HCT116 (cell line): Measurements from ENCODE around the gene OR1B1. TPM values are rescaled to one million over a fixed set of nuclear protein-coding genes. Genes with fewer than 3 reads are reported as not detected.

ENCODE experiments used
- ATAC-seq: fragments of 200-7000 bp; cut with Tn5 transposase; 2 replicates; pipeline ENCODE4 v1.9.1; 2020; ENCODE audit warnings: mild to moderate bottlenecking, moderate library complexity
- BruUV-seq: library from RNA; stranded (reverse); fragments of 400-500 nt; replicated peaks from 2 replicates; lab custom pipeline; 2021; lab: Mats Ljungman, UMichigan
- CTCF ChIA-PET: fragments of 300-600 bp; sonication (Branson Sonifier 250); formaldehyde crosslinking; loops from one replicate; lab custom pipeline; 2021; ENCODE audit warnings: antibody characterized with exemption; lab: Charles Lee
- POLR2A ChIA-PET: fragments of 300-600, 350-600 bp; sonication (Branson Sonifier 250); formaldehyde crosslinking; loops from one replicate; lab custom pipeline; 2021; ENCODE audit warnings: antibody characterized with exemption; lab: Charles Lee
- RAD21 ChIA-PET, 2 experiments: fragments of 300-600 bp; sonication (Branson Sonifier 250); formaldehyde crosslinking; loops; one replicate each; lab custom pipeline; 2023; ENCODE audit warnings: low total read pairs in 2 of 2; ENCODE audit not compliant: uncharacterized antibody in 2 of 2, unreplicated experiment in 2 of 2, low non-redundant PET in 1 of 2; lab: Charles Lee
- DNase-seq: peaks from one replicate; pipeline ENCODE4 v3.0.0-alpha.2; 2010; ENCODE audit warnings: low read depth, low spot score
- H2AFZ ChIP-seq: fragments of 200-600 bp; shearing (Covaris generic), sonication (generic); 2 replicates; pipeline ENCODE4 v1.6.1; 2017; ENCODE audit warnings: low read depth, mixed run types, mixed read lengths, antibody characterized with exemption, low read length; ENCODE audit not compliant: poor library complexity, severe bottlenecking
- H3K27ac ChIP-seq: 2 replicates; pipeline ENCODE4 v1.5.1; 2012; ENCODE audit warnings: low read depth, low read length
- H3K27me3 ChIP-seq: fragments of 200-600 bp; sonication (generic); 2 replicates; pipeline ENCODE4 v1.6.1; 2016; ENCODE audit warnings: mixed run types, low read length, mixed read lengths; ENCODE audit not compliant: insufficient read depth
- H3K36me3 ChIP-seq, 2 experiments: fragments of 200-500 bp in 1 of 2; fragments of 200-600 bp in 1 of 2; sonication (Bioruptor generic) in 1 of 2; sonication (generic) in 1 of 2; 2 replicates each; pipeline versions ENCODE4 v1.5.1 to v1.6.1; 2014 to 2016; ENCODE audit warnings: low read length in 2 of 2, inconsistent platforms in 1 of 2, mixed read lengths in 1 of 2, mixed run types in 1 of 2; ENCODE audit not compliant: insufficient read depth in 2 of 2, control insufficient read depth in 1 of 2
- H3K4me1 ChIP-seq, 2 experiments: fragments of 200-600 bp in 1 of 2; sonication (generic) in 1 of 2; 2 replicates each; pipeline versions ENCODE4 v1.5.1 to v1.6.1; 2012 to 2017; ENCODE audit warnings: low read length in 2 of 2, inconsistent platforms in 1 of 2, mild to moderate bottlenecking in 1 of 2, mixed read lengths in 1 of 2, mixed run types in 1 of 2, moderate library complexity in 1 of 2; ENCODE audit not compliant: insufficient read depth in 2 of 2, control insufficient read depth in 1 of 2
- H3K4me2 ChIP-seq: fragments of 200-600 bp; sonication (generic); 2 replicates; pipeline ENCODE4 v1.6.1; 2017; ENCODE audit warnings: mixed run types, low read length, mixed read lengths
- H3K4me3 ChIP-seq, 2 experiments: fragments of 200-600 bp in 1 of 2; sonication (generic) in 1 of 2; replicated peaks in 1 of 2; 2 replicates each; pipeline ENCODE4 v1.5.1; 2011 to 2016; ENCODE audit warnings: low read length in 2 of 2, control low read depth in 1 of 2, low read depth in 1 of 2, mild to moderate bottlenecking in 1 of 2, mixed read lengths in 1 of 2, mixed run types in 1 of 2
- H3K79me2 ChIP-seq: fragments of 200-600 bp; sonication (generic); 2 replicates; pipeline ENCODE4 v1.6.1; 2017; ENCODE audit warnings: mild to moderate bottlenecking, mixed run types, low read length, moderate library complexity, mixed read lengths; ENCODE audit not compliant: insufficient read depth
- H3K9ac ChIP-seq: fragments of 200-600 bp; sonication (generic); 2 replicates; pipeline ENCODE4 v1.6.1; 2016; ENCODE audit warnings: low read length, mixed read lengths
- H3K9me2 ChIP-seq: fragments of 200-600 bp; sonication (generic), shearing (Covaris generic); 2 replicates; pipeline ENCODE4 v1.6.1; 2017; ENCODE audit warnings: mixed run types, mild to moderate bottlenecking, moderate library complexity; ENCODE audit not compliant: insufficient read depth
- H3K9me3 ChIP-seq, 2 experiments: fragments of 200-500 bp in 1 of 2; fragments of 200-600 bp in 1 of 2; sonication (Bioruptor generic) in 1 of 2; sonication (generic) in 1 of 2; 2 replicates each; pipeline ENCODE4 v1.6.1; 2014 to 2017; ENCODE audit warnings: low read length in 2 of 2, mixed read lengths in 2 of 2, inconsistent platforms in 1 of 2, low read depth in 1 of 2, mild to moderate bottlenecking in 1 of 2, mixed run types in 1 of 2, moderate library complexity in 1 of 2; ENCODE audit not compliant: control insufficient read depth in 1 of 2, insufficient read depth in 1 of 2
- H4K20me1 ChIP-seq: fragments of 200-600 bp; sonication (generic), shearing (Covaris generic); 2 replicates; pipeline ENCODE4 v1.6.1; 2017; ENCODE audit warnings: mixed run types, mild to moderate bottlenecking, moderate library complexity; ENCODE audit not compliant: insufficient read depth
- CBX3 ChIP-seq: IDR thresholded peaks from 2 replicates; pipeline ENCODE4 v1.6.1; 2012; ENCODE audit warnings: low read depth
- CEBPB ChIP-seq: IDR thresholded peaks from 2 replicates; pipeline ENCODE4 v1.6.1; 2012; ENCODE audit warnings: low read depth
- EGR1 ChIP-seq: IDR thresholded peaks from 2 replicates; pipeline ENCODE4 v1.6.1; 2012; ENCODE audit warnings: low read depth
- ELF1 ChIP-seq: IDR thresholded peaks from 2 replicates; pipeline ENCODE4 v1.6.1; 2012; ENCODE audit warnings: low read depth, borderline replicate concordance
- FOSL1 ChIP-seq: IDR thresholded peaks from 2 replicates; pipeline ENCODE4 v1.6.1; 2012; ENCODE audit warnings: low read depth
- JUND ChIP-seq: IDR thresholded peaks from 2 replicates; pipeline ENCODE4 v1.6.1; 2012
- MAX ChIP-seq: IDR thresholded peaks from 2 replicates; pipeline ENCODE4 v1.6.1; 2012
- SIN3A ChIP-seq: IDR thresholded peaks from 2 replicates; pipeline ENCODE4 v1.6.1; 2012; ENCODE audit warnings: low read depth
- SP1 ChIP-seq: IDR thresholded peaks from 2 replicates; pipeline ENCODE4 v1.6.1; 2012; ENCODE audit warnings: low read depth
- TCF7L2 ChIP-seq: IDR thresholded peaks from 2 replicates; pipeline ENCODE4 v1.7.0; 2011; ENCODE audit warnings: borderline replicate concordance, inconsistent platforms; ENCODE audit not compliant: insufficient read depth, insufficient read length; ENCODE audit errors: extremely low read depth
- YY1 ChIP-seq: IDR thresholded peaks from 2 replicates; pipeline ENCODE4 v1.6.1; 2011; ENCODE audit warnings: low read length, low read depth, moderate library complexity, mild to moderate bottlenecking; ENCODE audit not compliant: insufficient replicate concordance; ENCODE audit errors: extremely low read depth
- intact Hi-C: fragments of 100-400 bp; cut with micrococcal nuclease; formaldehyde crosslinking; loops from 2 replicates; pipeline ENCODE4 v1.10.0; 2022
- total RNA-seq: library from RNA; stranded (reverse); gene quantifications from one replicate; pipeline ENCODE4 v1.2.1, GENCODE V29; 2021; ENCODE audit not compliant: unreplicated experiment
- TF ChIP-seq, protein P1 (sequence below), 3 experiments: fragments of 200-600 bp in 1 of 3; sonication (generic) in 1 of 3; IDR thresholded peaks in 2 of 3; conservative IDR thresholded peaks in 1 of 3; 2 replicates each; pipeline ENCODE4 v1.5.1; 2012 to 2017; ENCODE audit warnings: low read depth in 2 of 3, low read length in 2 of 3, antibody characterized with exemption in 1 of 3, borderline replicate concordance in 1 of 3, control low read depth in 1 of 3, mild to moderate bottlenecking in 1 of 3, mixed read lengths in 1 of 3, mixed run types in 1 of 3, moderate library complexity in 1 of 3; ENCODE audit not compliant: insufficient read depth in 1 of 3
- TF ChIP-seq, protein P2 (sequence below): IDR thresholded peaks from 2 replicates; pipeline ENCODE4 v1.6.1; 2012; ENCODE audit warnings: low read depth
- TF ChIP-seq, protein P3 (sequence below): IDR thresholded peaks from 2 replicates; pipeline ENCODE4 v1.6.1; 2011; ENCODE audit warnings: mild to moderate bottlenecking, low read length, moderate library complexity; ENCODE audit not compliant: insufficient replicate concordance; ENCODE audit errors: extremely low read depth

Gene OR1B1
- total RNA-seq, 1 experiment from 2014 or later = not detected

DNA sequence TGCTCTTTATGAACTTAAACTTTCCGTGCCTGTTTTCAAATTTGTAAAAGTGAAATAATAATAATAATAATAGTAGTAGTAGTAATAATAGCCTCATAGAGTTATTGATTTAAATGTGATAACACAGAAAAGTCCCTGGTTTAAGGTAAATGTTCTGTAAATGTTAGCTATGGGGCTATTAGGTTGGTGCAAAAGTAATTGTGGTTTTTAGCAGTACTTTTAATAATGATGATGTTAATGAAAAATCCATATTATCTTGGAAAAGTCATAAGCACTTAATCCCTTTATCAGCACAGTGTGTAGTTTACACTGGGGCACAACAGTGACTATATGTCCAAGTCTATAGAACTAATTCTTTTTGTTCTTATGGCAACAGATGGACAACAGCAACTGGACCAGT is 43.1 kb downstream of the OR1B1 start, which contains the start of gene OR1Q1:
Gene OR1Q1, plus strand, starts transcription at position 377 of the 400 bp plus-strand sequence. Its CDS starts 0 bp downstream, at position 377.
- no peaks in the 10 kb centered on the region for H3K9me3 ChIP-seq
- H3K4me2 ChIP-seq = no peak within 1 kb of the TSS
- H3K79me2 ChIP-seq = no peaks in the 10 kb centered on the region
- no peak within 1 kb of the TSS for H2AFZ ChIP-seq
- ChIA-PET RAD21 (no interaction called here), CTCF (no interaction called here)
- no peak within 1 kb of the TSS for H3K4me3 ChIP-seq
- no peak for TF ChIP-seq MAX
- no peak for TF ChIP-seq FOSL1
- TF ChIP-seq SIN3A = no peak
- TF ChIP-seq YY1 = no peak
- TF ChIP-seq JUND = no peak
- TF ChIP-seq, protein P1, sequence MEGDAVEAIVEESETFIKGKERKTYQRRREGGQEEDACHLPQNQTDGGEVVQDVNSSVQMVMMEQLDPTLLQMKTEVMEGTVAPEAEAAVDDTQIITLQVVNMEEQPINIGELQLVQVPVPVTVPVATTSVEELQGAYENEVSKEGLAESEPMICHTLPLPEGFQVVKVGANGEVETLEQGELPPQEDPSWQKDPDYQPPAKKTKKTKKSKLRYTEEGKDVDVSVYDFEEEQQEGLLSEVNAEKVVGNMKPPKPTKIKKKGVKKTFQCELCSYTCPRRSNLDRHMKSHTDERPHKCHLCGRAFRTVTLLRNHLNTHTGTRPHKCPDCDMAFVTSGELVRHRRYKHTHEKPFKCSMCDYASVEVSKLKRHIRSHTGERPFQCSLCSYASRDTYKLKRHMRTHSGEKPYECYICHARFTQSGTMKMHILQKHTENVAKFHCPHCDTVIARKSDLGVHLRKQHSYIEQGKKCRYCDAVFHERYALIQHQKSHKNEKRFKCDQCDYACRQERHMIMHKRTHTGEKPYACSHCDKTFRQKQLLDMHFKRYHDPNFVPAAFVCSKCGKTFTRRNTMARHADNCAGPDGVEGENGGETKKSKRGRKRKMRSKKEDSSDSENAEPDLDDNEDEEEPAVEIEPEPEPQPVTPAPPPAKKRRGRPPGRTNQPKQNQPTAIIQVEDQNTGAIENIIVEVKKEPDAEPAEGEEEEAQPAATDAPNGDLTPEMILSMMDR (IDR thresholded peaks at IDR 0.05 in 2 of 3, conservative IDR thresholded peaks at IDR 0.05 in 1 of 3; ENCODE audit: borderline replicate concordance in 1 of 3, insufficient read depth in 1 of 3, low read depth in 2 of 3, low read length in 2 of 3) = no peak
- TF ChIP-seq, protein P2, sequence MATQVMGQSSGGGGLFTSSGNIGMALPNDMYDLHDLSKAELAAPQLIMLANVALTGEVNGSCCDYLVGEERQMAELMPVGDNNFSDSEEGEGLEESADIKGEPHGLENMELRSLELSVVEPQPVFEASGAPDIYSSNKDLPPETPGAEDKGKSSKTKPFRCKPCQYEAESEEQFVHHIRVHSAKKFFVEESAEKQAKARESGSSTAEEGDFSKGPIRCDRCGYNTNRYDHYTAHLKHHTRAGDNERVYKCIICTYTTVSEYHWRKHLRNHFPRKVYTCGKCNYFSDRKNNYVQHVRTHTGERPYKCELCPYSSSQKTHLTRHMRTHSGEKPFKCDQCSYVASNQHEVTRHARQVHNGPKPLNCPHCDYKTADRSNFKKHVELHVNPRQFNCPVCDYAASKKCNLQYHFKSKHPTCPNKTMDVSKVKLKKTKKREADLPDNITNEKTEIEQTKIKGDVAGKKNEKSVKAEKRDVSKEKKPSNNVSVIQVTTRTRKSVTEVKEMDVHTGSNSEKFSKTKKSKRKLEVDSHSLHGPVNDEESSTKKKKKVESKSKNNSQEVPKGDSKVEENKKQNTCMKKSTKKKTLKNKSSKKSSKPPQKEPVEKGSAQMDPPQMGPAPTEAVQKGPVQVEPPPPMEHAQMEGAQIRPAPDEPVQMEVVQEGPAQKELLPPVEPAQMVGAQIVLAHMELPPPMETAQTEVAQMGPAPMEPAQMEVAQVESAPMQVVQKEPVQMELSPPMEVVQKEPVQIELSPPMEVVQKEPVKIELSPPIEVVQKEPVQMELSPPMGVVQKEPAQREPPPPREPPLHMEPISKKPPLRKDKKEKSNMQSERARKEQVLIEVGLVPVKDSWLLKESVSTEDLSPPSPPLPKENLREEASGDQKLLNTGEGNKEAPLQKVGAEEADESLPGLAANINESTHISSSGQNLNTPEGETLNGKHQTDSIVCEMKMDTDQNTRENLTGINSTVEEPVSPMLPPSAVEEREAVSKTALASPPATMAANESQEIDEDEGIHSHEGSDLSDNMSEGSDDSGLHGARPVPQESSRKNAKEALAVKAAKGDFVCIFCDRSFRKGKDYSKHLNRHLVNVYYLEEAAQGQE = no peak
- TF ChIP-seq TCF7L2 = no peak
- no peak for TF ChIP-seq CEBPB
- no peak for TF ChIP-seq CBX3
- TF ChIP-seq ELF1 = no peak
- TF ChIP-seq, protein P3, sequence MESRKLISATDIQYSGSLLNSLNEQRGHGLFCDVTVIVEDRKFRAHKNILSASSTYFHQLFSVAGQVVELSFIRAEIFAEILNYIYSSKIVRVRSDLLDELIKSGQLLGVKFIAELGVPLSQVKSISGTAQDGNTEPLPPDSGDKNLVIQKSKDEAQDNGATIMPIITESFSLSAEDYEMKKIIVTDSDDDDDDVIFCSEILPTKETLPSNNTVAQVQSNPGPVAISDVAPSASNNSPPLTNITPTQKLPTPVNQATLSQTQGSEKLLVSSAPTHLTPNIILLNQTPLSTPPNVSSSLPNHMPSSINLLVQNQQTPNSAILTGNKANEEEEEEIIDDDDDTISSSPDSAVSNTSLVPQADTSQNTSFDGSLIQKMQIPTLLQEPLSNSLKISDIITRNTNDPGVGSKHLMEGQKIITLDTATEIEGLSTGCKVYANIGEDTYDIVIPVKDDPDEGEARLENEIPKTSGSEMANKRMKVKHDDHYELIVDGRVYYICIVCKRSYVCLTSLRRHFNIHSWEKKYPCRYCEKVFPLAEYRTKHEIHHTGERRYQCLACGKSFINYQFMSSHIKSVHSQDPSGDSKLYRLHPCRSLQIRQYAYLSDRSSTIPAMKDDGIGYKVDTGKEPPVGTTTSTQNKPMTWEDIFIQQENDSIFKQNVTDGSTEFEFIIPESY = no peak
- no peak for TF ChIP-seq EGR1
- TF ChIP-seq SP1 = no peak
- TF ChIP-seq, all 23 proteins: peak for 0
- no TSS peak for BruUV-seq
- H4K20me1 ChIP-seq = no peaks in the 10 kb centered on the region
- H3K27me3 ChIP-seq = peaks cover 22% of the 10 kb centered on the region
- H3K4me1 ChIP-seq = no peaks in the 10 kb centered on the region
- H3K9me2 ChIP-seq = no peaks in the 10 kb centered on the region
- ATAC-seq (no peak), DNase-seq (no peak)
- POLR2A ChIA-PET = no interaction called here
- no peak within 1 kb of the TSS for H3K27ac ChIP-seq
- intact Hi-C loops = no loop called here
- H3K36me3 ChIP-seq = no peaks in the 10 kb centered on the region
- H3K9ac ChIP-seq = no peak within 1 kb of the TSS
